ENCODE data around the gene LAMA1. TPM values are rescaled to one million over a fixed set of nuclear protein-coding genes. Genes with fewer than 3 reads are reported as not detected.

The LAMA1 gene
- total RNA-seq, 4 donors from 2014 or later, result 0.17 to 1.7 (median 0.61) TPM

- intact Hi-C loops (cut with DNase I; ENCODE audit: low total_unique reads), result no loop called here
- 96 to 97% methylated on average over 1 of the region's 1 CpG for whole genome bisulfite sequencing, 2 donors
Observed at GRCh38 chr18:6934859-6935258, 182.7 kb downstream of the LAMA1 start.

GRCh38 chr18:6929370-6930102 lies 188.1 kb downstream of the LAMA1 start:
- no peak for DNase-seq (ENCODE audit: low spot score in 2 of 2)
- 89 to 93% methylated on average over 44 to 45 of the region's 45 CpGs for WGBS, 2 donors
- TF ChIP-seq CTCF (IDR thresholded peaks at IDR 0.05), result no peak
- no peak for TF ChIP-seq POLR2A (IDR thresholded peaks at IDR 0.05)
- intact Hi-C loops (cut with DNase I; ENCODE audit: low total_unique reads), result loop anchor here (5.0 kb wide), 1 partner anchor 248 kb away; no protein-coding TSS in a partner anchor
- H3K4me3 ChIP-seq (ENCODE audit: low read depth, poor library complexity, severe bottlenecking), result no peak overlapping the region

More at GRCh38 chr18:6934859-6935258, 182.7 kb downstream of the LAMA1 start:
- no peak for DNase-seq (ENCODE audit: low spot score in 2 of 2)
- no peak overlapping the region for H3K4me3 ChIP-seq (ENCODE audit: low read depth, poor library complexity, severe bottlenecking)
- TF ChIP-seq POLR2A (IDR thresholded peaks at IDR 0.05) (no peak), CTCF (IDR thresholded peaks at IDR 0.05) (no peak)

GRCh38 chr18:6928359-6928758 lies 189.2 kb downstream of the LAMA1 start:
- DNase-seq (ENCODE audit: low spot score in 2 of 2), result no peak
- no peak for TF ChIP-seq CTCF (IDR thresholded peaks at IDR 0.05)
- TF ChIP-seq POLR2A (IDR thresholded peaks at IDR 0.05), result no peak
- WGBS, 2 donors, result 59 to 62% methylated on average over 11 of the region's 11 CpGs
- H3K4me3 ChIP-seq (ENCODE audit: low read depth, poor library complexity, severe bottlenecking), result no peak overlapping the region
- intact Hi-C loops (cut with DNase I; ENCODE audit: low total_unique reads), result loop anchor here (5.0 kb wide), 1 partner anchor 249 kb away; no protein-coding TSS in a partner anchor

GRCh38 chr18:6927153-6927552 lies 190.4 kb downstream of the LAMA1 start:
- no peak overlapping the region for H3K4me3 ChIP-seq (ENCODE audit: low read depth, poor library complexity, severe bottlenecking)
- no peak for DNase-seq (ENCODE audit: low spot score in 2 of 2)
- intact Hi-C loops (cut with DNase I; ENCODE audit: low total_unique reads), result loop anchor here (5.0 kb wide), 1 partner anchor 250 kb away; no protein-coding TSS in a partner anchor
- TF ChIP-seq POLR2A (IDR thresholded peaks at IDR 0.05) (no peak), CTCF (IDR thresholded peaks at IDR 0.05) (no peak)
- WGBS, 2 donors, result 51 to 59% methylated on average over 2 of the region's 2 CpGs

GRCh38 chr18:6923220-6923619 lies 194.4 kb downstream of the LAMA1 start:
- TF ChIP-seq CTCF (IDR thresholded peaks at IDR 0.05), result no peak
- H3K4me3 ChIP-seq (ENCODE audit: low read depth, poor library complexity, severe bottlenecking), result no peak overlapping the region
- intact Hi-C loops (cut with DNase I; ENCODE audit: low total_unique reads), result loop anchor here (5.0 kb wide), 1 partner anchor 79 kb away; no protein-coding TSS in a partner anchor
- WGBS, 2 donors, result 78 to 87% methylated on average over 1 of the region's 1 CpG
- DNase-seq (ENCODE audit: low spot score in 2 of 2), result no peak
